Uterus (tissue), 4 donors: Measurements from ENCODE around the gene ACSF2. TPM values are rescaled to one million over a fixed set of nuclear protein-coding genes. Genes with fewer than 3 reads are reported as not detected.
A peak's percentile ranks its signal among the peaks of the same experiment; 100 is the strongest.
"Not testable (repeated sequence)": the region's sequence is repeated elsewhere in the genome, so short reads cannot be mapped to it uniquely, and the experiment has no call there.

Experiments used
- DNase-seq, 2 donors: peaks; one replicate each; pipeline ENCODE4 v3.0.0-alpha.2; 2019 to 2020
- H3K27ac ChIP-seq, 2 donors: fragments of 200-600 bp; sonication (generic); 1 replicate in 1 of 2; 2 replicates in 1 of 2; pipeline ENCODE4 v1.5.1; 2016 to 2018
- H3K27me3 ChIP-seq, 2 donors: fragments of 200-600 bp; sonication (generic); one replicate each; pipeline ENCODE4 v1.5.1; 2018 to 2019; ENCODE audit warnings: control low read depth in 1 of 2
- H3K36me3 ChIP-seq, 2 donors: fragments of 200-600 bp; sonication (generic); one replicate each; pipeline ENCODE4 v1.5.1; 2019; ENCODE audit warnings: control low read depth in 1 of 2
- H3K4me1 ChIP-seq, 2 donors: fragments of 200-600 bp; sonication (generic); one replicate each; pipeline ENCODE4 v1.5.1; 2018 to 2019; ENCODE audit warnings: control low read depth in 1 of 2
- H3K4me3 ChIP-seq, 2 donors: fragments of 200-600 bp; sonication (generic); 1 replicate in 1 of 2; 2 replicates in 1 of 2; pipeline ENCODE4 v1.5.1; 2018 to 2019; ENCODE audit warnings: mild to moderate bottlenecking in 1 of 2
- H3K9me3 ChIP-seq, 2 donors: fragments of 200-600 bp; sonication (generic); one replicate each; pipeline ENCODE4 v1.5.1; 2019; ENCODE audit warnings: control low read depth in 1 of 2
- CTCF ChIP-seq, 4 experiments: fragments of 200-600 bp in 2 of 4; fragments of 450-650 bp in 2 of 4; sonication (generic) in 2 of 4; IDR thresholded peaks; one replicate each; pipeline ENCODE4 v1.5.1; 2016 to 2019; ENCODE audit warnings: antibody characterized with exemption in 4 of 4, mild to moderate bottlenecking in 2 of 4, moderate library complexity in 1 of 4
- POLR2A ChIP-seq, 2 donors: fragments of 450-650 bp; IDR thresholded peaks; one replicate each; pipeline ENCODE4 v1.6.1; 2016; ENCODE audit warnings: antibody characterized with exemption in 2 of 2, mild to moderate bottlenecking in 1 of 2, moderate library complexity in 1 of 2
- intact Hi-C: fragments of 100-400 bp; cut with DNase I; formaldehyde crosslinking; loops from one replicate; pipeline ENCODE4 v1.15.1; 2023; ENCODE audit warnings: low total_unique reads
- total RNA-seq, 4 donors: library from RNA; depleted of rRNA in 3 of 4; stranded (reverse); fragments of >200 nt in 3 of 4; gene quantifications; one replicate each; pipeline versions ENCODE4 v1.1.0 to v1.2.4, GENCODE V29; 2014 to 2023
- donor health status: DM: yes; HTN: yes; CAD: no.

ACSF2 gene
- total RNA-seq, 4 donors from 2014 or later = 16.7 to 60.6 (median 45.7) TPM

- Histone ChIP-seq H3K4me3 (peak overlapping the region; percentile 18 to 28), H3K4me1 (peaks cover 0 to 15% of the 10 kb centered on the region in 2 donors), H3K27ac (no peak overlapping the region), H3K36me3 (no peaks in the 10 kb centered on the region), H3K27me3 (no peaks in the 10 kb centered on the region), H3K9me3 (no peaks in the 10 kb centered on the region)
- no peak for TF ChIP-seq POLR2A (IDR thresholded peaks at IDR 0.05)
- TF ChIP-seq CTCF (IDR thresholded peaks at IDR 0.05) = no peak
- intact Hi-C loops = no loop called here
- no peak for DNase-seq
Measured at GRCh38 chr17:50469208-50469605, 43.2 kb downstream of the ACSF2 start.

GRCh38 chr17:50469671-50470305 is 43.8 kb downstream of the ACSF2 start:
- Histone ChIP-seq H3K27ac (no peak overlapping the region), H3K36me3 (no peaks in the 10 kb centered on the region), H3K9me3 (no peaks in the 10 kb centered on the region), H3K4me3 (no peak overlapping the region), H3K27me3 (no peaks in the 10 kb centered on the region), H3K4me1 (peaks cover 0 to 15% of the 10 kb centered on the region in 2 donors)
- TF ChIP-seq POLR2A (IDR thresholded peaks at IDR 0.05) (no peak), CTCF (IDR thresholded peaks at IDR 0.05) (no peak)
- DNase-seq = no peak
- intact Hi-C loops = no loop called here

- no peak for TF ChIP-seq POLR2A (IDR thresholded peaks at IDR 0.05)
- no peak for TF ChIP-seq CTCF (IDR thresholded peaks at IDR 0.05)
- no peak for DNase-seq
Measured at GRCh38 chr17:50470426-50470825, 44.4 kb downstream of the ACSF2 start.

GRCh38 chr17:50471009-50471905 is 45.2 kb downstream of the ACSF2 start:
- Histone ChIP-seq H3K36me3 (no peaks in the 10 kb centered on the region), H3K4me3 (no peak overlapping the region), H3K27ac (peak overlapping the region in 1 of 2 donors; percentile 4), H3K9me3 (no peaks in the 10 kb centered on the region), H3K4me1 (peaks cover 0 to 15% of the 10 kb centered on the region in 2 donors), H3K27me3 (no peaks in the 10 kb centered on the region)
- TF ChIP-seq POLR2A (IDR thresholded peaks at IDR 0.05) = no peak
- TF ChIP-seq CTCF (IDR thresholded peaks at IDR 0.05) = no peak
- no peak for DNase-seq
- intact Hi-C loops = no loop called here

More at GRCh38 chr17:50470426-50470825, 44.4 kb downstream of the ACSF2 start:
- Histone ChIP-seq H3K4me1 (peaks cover 0 to 15% of the 10 kb centered on the region in 2 donors), H3K27me3 (no peaks in the 10 kb centered on the region), H3K36me3 (no peaks in the 10 kb centered on the region), H3K4me3 (no peak overlapping the region), H3K9me3 (no peaks in the 10 kb centered on the region), H3K27ac (no peak overlapping the region)
- intact Hi-C loops = no loop called here

GRCh38 chr17:50472286-50472685 is 46.3 kb downstream of the ACSF2 start:
- H3K27me3 ChIP-seq = no peaks in the 10 kb centered on the region
- peaks cover 0 to 15% of the 10 kb centered on the region in 2 donors for H3K4me1 ChIP-seq
- H3K36me3 ChIP-seq = no peaks in the 10 kb centered on the region
- H3K27ac ChIP-seq = no peak overlapping the region
- no peak for DNase-seq
- no peaks in the 10 kb centered on the region for H3K9me3 ChIP-seq
- no peak for TF ChIP-seq POLR2A (IDR thresholded peaks at IDR 0.05)
- no peak for TF ChIP-seq CTCF (IDR thresholded peaks at IDR 0.05)
- intact Hi-C loops = no loop called here
- H3K4me3 ChIP-seq = no peak overlapping the region

GRCh38 chr17:50472761-50473161 is 46.7 kb downstream of the ACSF2 start:
- H3K4me1 ChIP-seq = peaks cover 0 to 15% of the 10 kb centered on the region in 2 donors
- H3K27me3 ChIP-seq, H3K36me3 ChIP-seq, H3K4me3 ChIP-seq, H3K9me3 ChIP-seq, intact Hi-C loops, H3K27ac ChIP-seq, DNase-seq: not testable (repeated sequence)
